ENCODE data around the gene RASSF1. TPM values are rescaled to one million over a fixed set of nuclear protein-coding genes. Genes with fewer than 3 reads are reported as not detected.
"Not testable (repeated sequence)": the region's sequence is repeated elsewhere in the genome, so short reads cannot be mapped to it uniquely, and the experiment has no call there.

RASSF1 gene
- total RNA-seq, 1 experiment from 2014 or later = 12.7 TPM

- no peak for DNase-seq
- Histone ChIP-seq H3K9me3 (replicated peaks) (no peaks in the 10 kb centered on the region), H3K27me3 (no peaks in the 10 kb centered on the region), H3K36me3 (peaks cover 5% of the 10 kb centered on the region), H3K4me1 (no peaks in the 10 kb centered on the region; the same call in 1 of the 2 replicates), H3K4me3 (no peak overlapping the region), H3K27ac (no peak overlapping the region)
Observed at GRCh38 chr3:50318615-50319014, 22.0 kb downstream of the RASSF1 start.

GRCh38 chr3:50318163-50318562, 22.5 kb downstream of the RASSF1 start:
- Histone ChIP-seq H3K9me3 (replicated peaks) (no peaks in the 10 kb centered on the region), H3K4me3 (no peak overlapping the region), H3K27me3 (no peaks in the 10 kb centered on the region), H3K4me1 (no peaks in the 10 kb centered on the region; the same call in 1 of the 2 replicates), H3K36me3 (peaks cover 5% of the 10 kb centered on the region), H3K27ac (no peak overlapping the region)
- no peak for DNase-seq

- H3K4me1 ChIP-seq = no peaks in the 10 kb centered on the region; the same call in 1 of the 2 replicates
- no peak for DNase-seq
- H3K27me3 ChIP-seq = no peaks in the 10 kb centered on the region
- no peak overlapping the region for H3K4me3 ChIP-seq
- peaks cover 5% of the 10 kb centered on the region for H3K36me3 ChIP-seq
- H3K27ac ChIP-seq = no peak overlapping the region
- H3K9me3 ChIP-seq (replicated peaks) = no peaks in the 10 kb centered on the region
Observed at GRCh38 chr3:50317300-50317699, 23.3 kb downstream of the RASSF1 start.

- Histone ChIP-seq H3K9me3 (replicated peaks) (no peaks in the 10 kb centered on the region), H3K4me3 (no peak overlapping the region), H3K27me3 (no peaks in the 10 kb centered on the region), H3K4me1 (no peaks in the 10 kb centered on the region), H3K27ac (no peak overlapping the region), H3K36me3 (peaks cover 5% of the 10 kb centered on the region)
- DNase-seq = no peak
Observed at GRCh38 chr3:50316657-50317242, 23.9 kb downstream of the RASSF1 start.

GRCh38 chr3:50314816-50315215, 25.8 kb downstream of the RASSF1 start:
- H3K4me1 ChIP-seq = no peaks in the 10 kb centered on the region
- H3K36me3 ChIP-seq = peaks cover 5% of the 10 kb centered on the region
- H3K9me3 ChIP-seq (replicated peaks) = no peaks in the 10 kb centered on the region; the same call in 1 of the 2 replicates
- DNase-seq = no peak
- no peak overlapping the region for H3K27ac ChIP-seq
- H3K4me3 ChIP-seq = no peak overlapping the region
- H3K27me3 ChIP-seq = no peaks in the 10 kb centered on the region

- no peaks in the 10 kb centered on the region for H3K27me3 ChIP-seq
- no peak for DNase-seq
- H3K9me3 ChIP-seq (replicated peaks) = no peaks in the 10 kb centered on the region; the same call in 1 of the 2 replicates
Observed at GRCh38 chr3:50314342-50314741, 26.3 kb downstream of the RASSF1 start.

GRCh38 chr3:50312041-50312440, 28.6 kb downstream of the RASSF1 start:
- H3K27me3 ChIP-seq; H3K27ac ChIP-seq; H3K4me3 ChIP-seq; H3K36me3 ChIP-seq; DNase-seq; H3K9me3 ChIP-seq (replicated peaks); H3K4me1 ChIP-seq: not testable (repeated sequence)

More at GRCh38 chr3:50314342-50314741, 26.3 kb downstream of the RASSF1 start:
- Histone ChIP-seq H3K4me3 (no peak overlapping the region), H3K4me1 (no peaks in the 10 kb centered on the region), H3K27ac (no peak overlapping the region), H3K36me3 (peaks cover 4% of the 10 kb centered on the region)

- Histone ChIP-seq H3K27me3 (no peaks in the 10 kb centered on the region), H3K9me3 (replicated peaks) (0 out of 2 replicates have a peak, but pooled peaks cover 3% of the 10 kb centered on the region), H3K4me3 (no peak overlapping the region), H3K36me3 (no peaks in the 10 kb centered on the region), H3K4me1 (peaks cover 8% of the 10 kb centered on the region; the same call in 1 of the 2 replicates), H3K27ac (no peak overlapping the region)
- no peak for DNase-seq
Observed at GRCh38 chr3:50304601-50305000, 36.0 kb downstream of the RASSF1 start.

- no peaks in the 10 kb centered on the region for H3K36me3 ChIP-seq
- no peak within 1 kb of the TSS for H3K27ac ChIP-seq
- H3K4me3 ChIP-seq = no peak within 1 kb of the TSS
- H3K27me3 ChIP-seq = no peaks in the 10 kb centered on the region
- peaks cover 8% of the 10 kb centered on the region; the same call in 1 of the 2 replicates for H3K4me1 ChIP-seq
- DNase-seq = no peak
- 0 out of 2 replicates have a peak, but pooled peaks cover 3% of the 10 kb centered on the region for H3K9me3 ChIP-seq (replicated peaks)
Observed at GRCh38 chr3:50303013-50303815, 37.4 kb downstream of the RASSF1 start, which contains the start of gene HYAL1. HYAL1 (minus strand) TSS chr3:50303574; CDS start chr3:50302956, 618 bp downstream.

GRCh38 chr3:50302095-50303012, 38.3 kb downstream of the RASSF1 start:
- peaks cover 8% of the 10 kb centered on the region; the same call in 1 of the 2 replicates for H3K4me1 ChIP-seq
- H3K27ac ChIP-seq = no peak overlapping the region
- no peak overlapping the region for H3K4me3 ChIP-seq
- DNase-seq = no peak
- H3K36me3 ChIP-seq = no peaks in the 10 kb centered on the region
- H3K9me3 ChIP-seq (replicated peaks) = no peaks in the 10 kb centered on the region
- H3K27me3 ChIP-seq = no peaks in the 10 kb centered on the region

- Histone ChIP-seq H3K4me3 (no peak overlapping the region), H3K4me1 (peaks cover 8% of the 10 kb centered on the region; the same call in 1 of the 2 replicates), H3K9me3 (replicated peaks) (no peaks in the 10 kb centered on the region), H3K27ac (no peak overlapping the region; the same call in 1 of the 2 replicates), H3K36me3 (no peaks in the 10 kb centered on the region), H3K27me3 (no peaks in the 10 kb centered on the region)
- no peak for DNase-seq
Observed at GRCh38 chr3:50300681-50301254, 39.9 kb downstream of the RASSF1 start.

GRCh38 chr3:50299929-50300680, 40.5 kb downstream of the RASSF1 start:
- Histone ChIP-seq H3K36me3 (no peaks in the 10 kb centered on the region), H3K4me3 (peak overlapping the region; percentile 70), H3K27ac (peak overlapping the region; percentile 42), H3K9me3 (replicated peaks) (no peaks in the 10 kb centered on the region), H3K27me3 (no peaks in the 10 kb centered on the region), H3K4me1 (peaks cover 8% of the 10 kb centered on the region; the same call in 1 of the 2 replicates)
- DNase-seq = peak; percentile 29 to 46

GRCh38 chr3:50299638-50299928, 41.1 kb downstream of the RASSF1 start:
- Histone ChIP-seq H3K36me3 (no peaks in the 10 kb centered on the region), H3K9me3 (replicated peaks) (no peaks in the 10 kb centered on the region), H3K27ac (peak overlapping the region; percentile 42), H3K27me3 (no peaks in the 10 kb centered on the region), H3K4me3 (peak overlapping the region; percentile 70), H3K4me1 (peaks cover 8% of the 10 kb centered on the region; the same call in 1 of the 2 replicates)
- DNase-seq = no peak

Data from SJCRH30 (cell line).